Measurements from ENCODE around the gene LRGUK. TPM values are rescaled to one million over a fixed set of nuclear protein-coding genes. Genes with fewer than 3 reads are reported as not detected.

LRGUK gene
- total and polyA plus RNA-seq, 2 of the 8 experiments (the other 6 are each of a cell fraction or from before 2014, with no cell fraction given) = 1.5 to 3.6 TPM

DNA sequence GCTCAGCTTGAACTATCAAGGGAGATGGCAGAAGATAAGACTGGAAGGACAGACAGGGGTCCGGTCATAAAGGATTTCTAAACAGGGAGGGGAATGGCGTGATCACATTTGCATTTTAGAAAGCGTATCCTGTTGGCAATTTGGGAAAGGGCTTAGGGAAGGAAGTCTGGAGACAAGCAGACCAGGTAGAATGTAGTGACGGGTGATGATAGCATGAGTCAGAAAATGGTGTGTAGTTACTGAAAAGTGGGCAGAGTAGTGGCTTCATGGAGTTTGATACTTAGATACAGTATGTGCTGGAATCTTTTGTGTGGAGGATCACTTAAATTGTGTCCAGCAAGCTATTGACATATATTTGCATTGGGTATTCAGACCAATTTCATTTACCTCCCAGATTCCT lies 61.2 kb downstream of the LRGUK start:
- Histone ChIP-seq H4K20me1 (replicated peaks in 1 of 2; ENCODE audit: control insufficient read depth in 1 of 2, insufficient read depth in 2 of 2, low read length in 2 of 2) (no peaks in the 10 kb centered on the region), H2AK5ac (ENCODE audit: low read depth, low read length) (no peak overlapping the region), H3K4me3 (ENCODE audit: extremely low read depth in 1 of 4, insufficient read depth in 2 of 4, low read depth in 3 of 4, low read length in 4 of 4) (no peak overlapping the region), H2AFZ (ENCODE audit: low read length) (no peak overlapping the region), H2BK15ac (ENCODE audit: low read length) (no peak overlapping the region), H3K9me3 (ENCODE audit: insufficient read depth in 2 of 2, low read depth in 1 of 2, low read length in 1 of 2) (no peaks in the 10 kb centered on the region), H3K4me1 (replicated peaks in 1 of 4; ENCODE audit: control insufficient read depth in 3 of 4, insufficient read depth in 4 of 4, low read length in 3 of 4) (peaks cover 0 to 9% (median 4%) of the 10 kb centered on the region in 4 experiments; a peak in 3 of 7 replicates), H3K36me3 (ENCODE audit: control insufficient read depth in 2 of 4, insufficient read depth in 4 of 4, low read length in 3 of 4) (no peaks in the 10 kb centered on the region), H3K4me2 (ENCODE audit: insufficient read depth in 1 of 2, low read depth in 2 of 2, low read length in 2 of 2) (no peak overlapping the region), H3K27me3 (replicated peaks in 1 of 4; ENCODE audit: control insufficient read depth in 3 of 4, extremely low read depth in 1 of 4, insufficient read depth in 3 of 4, low read length in 3 of 4) (no peaks in the 10 kb centered on the region), H2BK20ac (ENCODE audit: low read length) (no peak overlapping the region), H2BK12ac (ENCODE audit: low read depth, low read length) (no peak overlapping the region), H3K23ac (ENCODE audit: insufficient read length) (no peak overlapping the region), H3K79me2 (ENCODE audit: control insufficient read depth in 1 of 2, insufficient read depth in 2 of 2, low read length in 2 of 2) (no peaks in the 10 kb centered on the region), H2BK120ac (replicated peaks; ENCODE audit: low read depth, low read length) (no peak overlapping the region), H3K4ac (replicated peaks; ENCODE audit: insufficient read length, low read depth, low read length) (no peak overlapping the region), H3K23me2 (ENCODE audit: low read depth, low read length) (no peaks in the 10 kb centered on the region), H3K27ac (ENCODE audit: low read depth, low read length) (no peak overlapping the region), H3K18ac (ENCODE audit: extremely low read depth, low read length) (no peak overlapping the region), H4K5ac (ENCODE audit: insufficient read length, low read depth, low read length) (no peak overlapping the region), H3K14ac (ENCODE audit: insufficient read length) (no peak overlapping the region), H4K8ac (ENCODE audit: extremely low read depth, insufficient read depth, low read length) (no peak overlapping the region), H3K56ac (replicated peaks; ENCODE audit: insufficient read length, low read depth, low read length) (no peak overlapping the region), H3K79me1 (ENCODE audit: low read depth, low read length) (no peaks in the 10 kb centered on the region), H2BK5ac (ENCODE audit: low read depth, low read length) (no peak overlapping the region), H3K9ac (replicated peaks in 1 of 4; ENCODE audit: extremely low read depth in 1 of 4, low read depth in 3 of 4, low read length in 3 of 4) (no peak overlapping the region), H4K91ac (replicated peaks; ENCODE audit: insufficient read length, low read length) (no peak overlapping the region)
- 86% methylated on average over 4 of the region's 4 CpGs; no CpG with 5 or more reads in 1 of the 2 experiments for WGBS, 2 experiments (ENCODE audit: extremely low coverage in 1 of 2, insufficient coverage in 1 of 2, insufficient read length in 1 of 2, insufficient replicate concordance in 2 of 2, low coverage in 1 of 2, low lambda C conversion rate in 2 of 2, missing lambda C conversion rate in 1 of 2)
- ChIA-PET CTCF (ENCODE audit: partially characterized antibody) (interaction anchor here (0.5 kb wide), 1 partner anchor 140 kb away, joined by 3 read pairs; no protein-coding TSS in a partner anchor), POLR2A (ENCODE audit: partially characterized antibody) (no interaction called here)
- FAIRE-seq = peak; percentile 28
- DNase-seq (ENCODE audit: low read depth in 1 of 2, low spot score in 2 of 2) = no peak
- TF ChIP-seq MAFK (IDR thresholded peaks at IDR 0.05; ENCODE audit: low read depth, low read length) (no peak), CBX8 (IDR thresholded peaks at IDR 0.05; ENCODE audit: borderline replicate concordance, low read depth, low read length) (no peak), CHD1 (IDR thresholded peaks at IDR 0.05; ENCODE audit: low read depth, low read length) (no peak)
- TF ChIP-seq, protein P1, sequence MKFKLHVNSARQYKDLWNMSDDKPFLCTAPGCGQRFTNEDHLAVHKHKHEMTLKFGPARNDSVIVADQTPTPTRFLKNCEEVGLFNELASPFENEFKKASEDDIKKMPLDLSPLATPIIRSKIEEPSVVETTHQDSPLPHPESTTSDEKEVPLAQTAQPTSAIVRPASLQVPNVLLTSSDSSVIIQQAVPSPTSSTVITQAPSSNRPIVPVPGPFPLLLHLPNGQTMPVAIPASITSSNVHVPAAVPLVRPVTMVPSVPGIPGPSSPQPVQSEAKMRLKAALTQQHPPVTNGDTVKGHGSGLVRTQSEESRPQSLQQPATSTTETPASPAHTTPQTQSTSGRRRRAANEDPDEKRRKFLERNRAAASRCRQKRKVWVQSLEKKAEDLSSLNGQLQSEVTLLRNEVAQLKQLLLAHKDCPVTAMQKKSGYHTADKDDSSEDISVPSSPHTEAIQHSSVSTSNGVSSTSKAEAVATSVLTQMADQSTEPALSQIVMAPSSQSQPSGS (IDR thresholded peaks at IDR 0.05; ENCODE audit: low read length) = no peak
